ENCODE results near the gene PCNT.

GRCh38 chr21:46397993-46398392, 74.0 kb downstream of the PCNT start:
- TF ChIP-seq, protein P1, sequence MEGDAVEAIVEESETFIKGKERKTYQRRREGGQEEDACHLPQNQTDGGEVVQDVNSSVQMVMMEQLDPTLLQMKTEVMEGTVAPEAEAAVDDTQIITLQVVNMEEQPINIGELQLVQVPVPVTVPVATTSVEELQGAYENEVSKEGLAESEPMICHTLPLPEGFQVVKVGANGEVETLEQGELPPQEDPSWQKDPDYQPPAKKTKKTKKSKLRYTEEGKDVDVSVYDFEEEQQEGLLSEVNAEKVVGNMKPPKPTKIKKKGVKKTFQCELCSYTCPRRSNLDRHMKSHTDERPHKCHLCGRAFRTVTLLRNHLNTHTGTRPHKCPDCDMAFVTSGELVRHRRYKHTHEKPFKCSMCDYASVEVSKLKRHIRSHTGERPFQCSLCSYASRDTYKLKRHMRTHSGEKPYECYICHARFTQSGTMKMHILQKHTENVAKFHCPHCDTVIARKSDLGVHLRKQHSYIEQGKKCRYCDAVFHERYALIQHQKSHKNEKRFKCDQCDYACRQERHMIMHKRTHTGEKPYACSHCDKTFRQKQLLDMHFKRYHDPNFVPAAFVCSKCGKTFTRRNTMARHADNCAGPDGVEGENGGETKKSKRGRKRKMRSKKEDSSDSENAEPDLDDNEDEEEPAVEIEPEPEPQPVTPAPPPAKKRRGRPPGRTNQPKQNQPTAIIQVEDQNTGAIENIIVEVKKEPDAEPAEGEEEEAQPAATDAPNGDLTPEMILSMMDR (IDR thresholded peaks at IDR 0.05 in 8 of 11, conservative IDR thresholded peaks at IDR 0.05 in 3 of 11), result no peak
- TF ChIP-seq POLR2AphosphoS5 (IDR thresholded peaks at IDR 0.05), result no peak

Measured in spleen (tissue), 7 donors.